Eye (tissue), 1 donor: ENCODE measurements around the gene PSME3.
"Not testable (repeated sequence)": the region's sequence is repeated elsewhere in the genome, so short reads cannot be mapped to it uniquely, and the experiment has no call there.

Experiments
- DNase-seq: peaks from one replicate; pipeline ENCODE4 v3.0.0-alpha.2; 2015

The PSME3 gene

DNA sequence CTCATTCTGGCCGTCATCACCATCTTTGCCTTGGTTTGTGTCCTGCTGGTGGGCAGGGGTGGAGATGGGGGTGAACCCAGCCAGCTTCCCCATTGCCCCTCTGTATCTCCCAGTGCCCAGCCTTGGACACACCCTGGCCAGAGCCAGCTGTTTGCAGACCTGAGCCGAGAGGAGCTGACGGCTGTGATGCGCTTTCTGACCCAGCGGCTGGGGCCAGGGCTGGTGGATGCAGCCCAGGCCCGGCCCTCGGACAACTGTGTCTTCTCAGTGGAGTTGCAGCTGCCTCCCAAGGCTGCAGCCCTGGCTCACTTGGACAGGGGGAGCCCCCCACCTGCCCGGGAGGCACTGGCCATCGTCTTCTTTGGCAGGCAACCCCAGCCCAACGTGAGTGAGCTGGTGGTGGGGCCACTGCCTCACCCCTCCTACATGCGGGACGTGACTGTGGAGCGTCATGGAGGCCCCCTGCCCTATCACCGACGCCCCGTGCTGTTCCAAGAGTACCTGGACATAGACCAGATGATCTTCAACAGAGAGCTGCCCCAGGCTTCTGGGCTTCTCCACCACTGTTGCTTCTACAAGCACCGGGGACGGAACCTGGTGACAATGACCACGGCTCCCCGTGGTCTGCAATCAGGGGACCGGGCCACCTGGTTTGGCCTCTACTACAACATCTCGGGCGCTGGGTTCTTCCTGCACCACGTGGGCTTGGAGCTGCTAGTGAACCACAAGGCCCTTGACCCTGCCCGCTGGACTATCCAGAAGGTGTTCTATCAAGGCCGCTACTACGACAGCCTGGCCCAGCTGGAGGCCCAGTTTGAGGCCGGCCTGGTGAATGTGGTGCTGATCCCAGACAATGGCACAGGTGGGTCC is 18.4 kb downstream of the PSME3 start:
- not testable (repeated sequence) for DNase-seq

DNA sequence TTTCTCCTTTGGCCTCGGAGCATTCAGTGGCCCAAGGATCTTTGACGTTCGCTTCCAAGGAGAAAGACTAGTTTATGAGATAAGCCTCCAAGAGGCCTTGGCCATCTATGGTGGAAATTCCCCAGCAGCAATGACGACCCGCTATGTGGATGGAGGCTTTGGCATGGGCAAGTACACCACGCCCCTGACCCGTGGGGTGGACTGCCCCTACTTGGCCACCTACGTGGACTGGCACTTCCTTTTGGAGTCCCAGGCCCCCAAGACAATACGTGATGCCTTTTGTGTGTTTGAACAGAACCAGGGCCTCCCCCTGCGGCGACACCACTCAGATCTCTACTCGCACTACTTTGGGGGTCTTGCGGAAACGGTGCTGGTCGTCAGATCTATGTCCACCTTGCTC is 19.2 kb downstream of the PSME3 start:
- DNase-seq: no peak

DNA sequence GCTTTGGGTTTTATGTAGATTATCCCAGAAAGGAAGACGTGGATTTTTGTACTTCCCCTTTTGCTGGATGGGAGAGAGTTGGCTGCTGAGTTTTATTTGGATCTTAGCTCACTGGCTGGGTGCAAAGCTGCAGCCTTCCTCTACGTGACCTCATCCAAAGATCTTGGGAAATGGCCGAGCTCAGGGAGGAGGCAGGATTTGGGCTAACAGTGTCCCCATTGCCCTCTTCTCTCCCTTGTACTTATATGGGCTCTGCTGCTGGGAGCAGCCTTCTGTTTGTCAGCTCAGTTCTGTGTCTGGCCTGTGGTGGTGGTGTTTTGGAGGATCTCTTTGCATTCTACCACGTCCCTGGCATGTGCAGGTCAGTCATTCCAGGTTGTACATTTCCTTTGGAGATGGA is 19.8 kb downstream of the PSME3 start:
- no peak for DNase-seq

DNA sequence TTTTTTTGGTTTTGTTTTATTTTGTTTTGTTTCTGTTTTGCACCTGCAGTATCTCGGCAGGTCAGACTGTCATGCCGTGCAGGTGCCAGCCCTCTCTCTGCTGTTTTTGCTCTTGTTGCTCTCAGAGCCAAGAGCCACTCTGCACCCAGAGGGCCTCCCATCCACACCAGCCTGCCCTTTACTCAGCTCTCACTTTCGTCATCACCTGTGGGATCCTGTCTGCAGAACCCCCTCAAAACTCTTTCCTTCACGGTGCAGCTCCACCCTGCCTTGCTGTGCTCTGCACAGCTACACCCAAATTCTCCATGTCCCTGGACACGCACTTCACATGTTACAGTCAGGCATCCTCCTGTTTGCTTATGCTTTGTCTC is 20.4 kb downstream of the PSME3 start:
- DNase-seq: no peak

DNA sequence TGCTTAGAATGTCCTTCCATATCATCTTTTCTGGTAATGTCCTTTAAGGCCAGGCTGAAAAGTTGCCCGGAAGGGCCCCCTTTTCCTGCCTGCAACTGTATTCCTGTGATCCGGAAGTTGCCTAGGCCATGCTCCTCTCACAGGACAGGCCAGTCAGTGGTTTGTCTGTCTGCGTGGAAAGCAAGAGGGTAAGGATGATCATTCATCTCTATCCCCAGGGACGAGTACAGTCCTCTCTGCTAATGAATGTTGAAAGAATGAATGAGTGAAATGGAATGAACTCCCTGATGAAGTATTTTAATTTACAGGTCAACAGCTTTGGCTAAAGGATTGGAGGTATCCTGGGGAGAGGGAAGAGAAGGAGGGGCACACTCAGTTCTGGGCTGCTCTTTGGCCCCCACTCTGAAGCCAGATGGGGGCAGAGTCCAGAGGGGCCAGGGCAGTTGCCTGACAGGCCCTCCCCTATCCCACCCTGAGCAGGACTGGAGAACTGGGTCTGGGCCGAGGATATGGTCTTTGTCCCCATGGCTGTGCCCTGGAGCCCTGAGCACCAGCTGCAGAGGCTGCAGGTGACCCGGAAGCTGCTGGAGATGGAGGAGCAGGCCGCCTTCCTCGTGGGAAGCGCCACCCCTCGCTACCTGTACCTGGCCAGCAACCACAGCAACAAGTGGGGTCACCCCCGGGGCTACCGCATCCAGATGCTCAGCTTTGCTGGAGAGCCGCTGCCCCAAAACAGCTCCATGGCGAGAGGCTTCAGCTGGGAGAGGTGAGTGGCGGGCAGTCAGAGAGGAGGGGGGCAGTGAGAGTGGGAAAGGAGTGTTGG is 21.0 kb downstream of the PSME3 start:
- no peak for DNase-seq

DNA sequence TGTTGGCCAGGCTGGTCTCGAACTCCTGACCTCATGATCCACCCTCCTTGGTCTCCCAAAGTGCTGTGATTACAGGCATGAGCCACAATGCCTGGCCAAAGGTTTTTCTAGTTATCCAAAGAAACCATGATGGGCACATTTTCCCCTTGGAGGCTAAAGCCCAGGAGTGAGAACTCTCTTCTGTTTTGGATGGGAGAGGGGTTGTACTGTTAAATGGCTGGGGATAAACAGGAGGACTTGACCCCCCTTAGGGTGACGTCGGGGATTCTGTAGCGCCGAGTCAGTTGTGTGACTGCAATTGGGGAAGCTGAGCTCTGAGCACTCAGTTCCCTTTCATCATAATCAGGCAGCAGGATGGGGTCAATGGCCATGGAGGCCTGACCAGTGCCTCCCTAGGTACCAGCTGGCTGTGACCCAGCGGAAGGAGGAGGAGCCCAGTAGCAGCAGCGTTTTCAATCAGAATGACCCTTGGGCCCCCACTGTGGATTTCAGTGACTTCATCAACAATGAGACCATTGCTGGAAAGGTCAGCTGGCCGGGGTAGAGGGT is 21.9 kb downstream of the PSME3 start:
- DNase-seq: no peak

DNA sequence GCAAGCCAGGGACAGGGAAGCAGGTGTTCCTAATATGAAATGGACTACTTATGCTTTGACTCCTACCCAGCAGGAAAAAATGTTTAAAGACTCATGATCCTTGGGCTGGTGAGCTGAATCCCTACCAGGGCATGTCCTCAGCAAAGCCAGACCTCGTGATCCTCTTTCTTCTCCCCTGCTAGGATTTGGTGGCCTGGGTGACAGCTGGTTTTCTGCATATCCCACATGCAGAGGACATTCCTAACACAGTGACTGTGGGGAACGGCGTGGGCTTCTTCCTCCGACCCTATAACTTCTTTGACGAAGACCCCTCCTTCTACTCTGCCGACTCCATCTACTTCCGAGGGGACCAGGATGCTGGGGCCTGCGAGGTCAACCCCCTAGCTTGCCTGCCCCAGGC is 22.9 kb downstream of the PSME3 start:
- not testable (repeated sequence) for DNase-seq

DNA sequence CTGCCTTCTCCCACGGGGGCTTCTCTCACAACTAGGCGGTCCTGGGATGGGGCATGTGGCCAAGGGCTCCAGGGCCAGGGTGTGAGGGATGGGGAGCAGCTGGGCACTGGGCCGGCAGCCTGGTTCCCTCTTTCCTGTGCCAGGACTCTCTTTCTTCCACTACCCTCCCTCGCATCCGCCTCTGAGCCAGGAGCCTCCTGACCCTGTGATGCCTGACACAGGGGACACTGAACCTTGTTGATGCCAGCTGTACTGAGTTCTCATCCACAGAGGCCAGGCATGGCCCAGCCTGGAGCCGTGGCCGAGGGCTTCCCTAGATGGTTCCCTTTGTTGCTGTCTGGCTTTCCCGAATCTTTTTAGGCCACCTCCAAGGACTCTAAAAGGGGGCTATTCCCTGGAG is 23.3 kb downstream of the PSME3 start:
- DNase-seq: not testable (repeated sequence)

DNA sequence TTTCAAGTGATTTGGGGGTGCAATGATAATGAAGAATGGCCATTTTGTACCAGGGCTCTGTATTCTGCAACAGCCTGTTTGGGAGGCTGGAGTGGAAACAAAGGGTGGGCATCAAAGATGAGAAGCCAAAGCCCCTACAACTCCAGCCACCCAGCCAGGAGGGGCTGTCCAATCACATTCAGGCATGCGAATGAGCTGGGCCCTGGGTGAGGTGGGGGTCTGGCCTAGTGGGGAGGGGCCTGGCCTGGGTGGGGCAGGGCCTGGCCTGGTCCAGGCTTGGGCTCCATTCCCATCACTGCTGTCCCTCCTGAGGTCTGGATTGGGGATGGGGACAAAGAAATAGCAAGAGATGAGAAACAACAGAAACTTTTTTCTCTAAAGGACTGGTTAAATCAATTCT is 24.2 kb downstream of the PSME3 start:
- DNase-seq: no peak

DNA sequence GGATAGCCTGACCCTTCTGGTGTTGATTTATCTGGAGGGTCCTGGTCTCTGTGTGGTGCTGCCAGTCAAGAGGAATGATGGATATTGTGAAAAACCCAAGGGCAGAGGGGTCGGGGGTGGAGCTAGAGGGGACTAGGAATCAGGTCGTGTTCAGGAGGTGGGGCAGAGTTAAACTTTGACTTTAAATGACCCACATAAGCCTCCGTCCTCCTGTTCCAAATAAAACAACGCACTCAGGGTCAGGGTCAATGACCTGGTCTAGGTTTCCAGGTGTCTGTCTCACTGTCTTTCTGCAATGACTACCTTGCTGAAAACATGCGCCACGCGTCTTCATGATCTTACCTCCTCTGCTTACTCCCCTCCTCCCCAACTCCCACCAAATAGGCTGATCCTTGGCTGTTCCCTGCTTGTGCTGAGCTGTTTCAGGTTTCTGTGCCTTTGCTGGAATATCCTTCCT is 32.5 kb downstream of the PSME3 start:
- DNase-seq: no peak

DNA sequence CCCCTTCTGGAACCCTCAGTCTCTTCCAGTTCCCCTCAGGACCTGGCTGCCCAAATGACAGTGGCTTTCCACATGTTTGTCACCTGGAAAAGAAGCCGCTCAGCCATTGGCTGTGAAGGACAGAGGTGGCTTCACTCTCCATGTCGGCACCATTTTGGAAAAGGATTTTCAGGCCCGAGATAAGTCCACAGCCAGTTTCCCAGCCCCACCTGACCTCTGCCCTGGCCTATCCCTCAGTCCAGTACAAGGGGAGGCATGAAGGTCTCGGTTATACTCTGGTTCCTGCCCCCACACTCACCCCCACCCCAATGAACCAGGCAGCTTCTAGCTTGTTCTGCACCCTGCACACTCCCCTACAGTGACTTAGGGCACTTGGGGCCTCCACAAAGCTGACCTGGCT is 33.0 kb downstream of the PSME3 start:
- no peak for DNase-seq

DNA sequence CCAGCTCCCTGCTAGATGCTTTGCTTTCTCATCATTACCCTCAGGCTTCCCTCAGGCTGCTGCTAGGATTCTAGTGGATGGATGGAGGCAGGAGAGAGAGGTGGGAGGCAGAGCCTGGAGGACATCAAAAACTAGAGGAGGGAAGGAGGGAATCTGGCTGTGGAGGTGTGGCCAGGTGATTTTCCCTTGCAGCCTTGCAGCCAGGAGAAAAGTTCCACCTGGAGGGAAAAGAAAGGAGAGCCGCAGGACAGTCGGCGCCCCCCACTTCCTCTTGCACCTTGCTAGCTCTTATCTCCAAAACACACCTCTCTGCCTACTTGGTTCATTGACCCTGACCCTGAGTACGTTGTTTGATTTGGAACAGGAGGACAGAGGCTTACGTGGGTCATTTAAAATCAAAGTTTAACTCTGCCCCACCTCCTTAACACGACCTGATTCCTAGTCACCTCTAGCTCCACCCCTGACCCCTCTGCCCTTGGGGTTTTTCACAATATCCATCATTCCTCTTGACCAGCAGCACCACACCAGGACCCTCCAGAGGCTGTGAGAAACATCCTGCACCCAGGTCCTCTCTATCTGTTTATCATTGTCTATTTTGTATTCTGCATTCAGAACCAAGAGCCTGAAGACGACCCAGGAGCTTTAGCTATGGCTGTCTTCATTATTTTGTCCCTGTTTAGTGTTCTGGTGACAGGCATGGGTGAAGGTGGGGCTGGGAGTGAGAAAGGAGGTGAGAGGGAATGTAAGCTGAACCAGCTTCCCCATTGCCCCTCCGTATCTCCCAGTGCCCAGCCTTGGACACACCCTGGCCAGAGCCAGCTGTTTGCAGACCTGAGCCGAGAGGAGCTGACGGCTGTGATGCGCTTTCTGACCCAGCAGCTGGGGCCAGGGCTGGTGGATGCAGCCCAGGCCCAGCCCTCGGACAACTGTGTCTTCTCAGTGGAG is 33.7 kb downstream of the PSME3 start:
- no peak for DNase-seq

DNA sequence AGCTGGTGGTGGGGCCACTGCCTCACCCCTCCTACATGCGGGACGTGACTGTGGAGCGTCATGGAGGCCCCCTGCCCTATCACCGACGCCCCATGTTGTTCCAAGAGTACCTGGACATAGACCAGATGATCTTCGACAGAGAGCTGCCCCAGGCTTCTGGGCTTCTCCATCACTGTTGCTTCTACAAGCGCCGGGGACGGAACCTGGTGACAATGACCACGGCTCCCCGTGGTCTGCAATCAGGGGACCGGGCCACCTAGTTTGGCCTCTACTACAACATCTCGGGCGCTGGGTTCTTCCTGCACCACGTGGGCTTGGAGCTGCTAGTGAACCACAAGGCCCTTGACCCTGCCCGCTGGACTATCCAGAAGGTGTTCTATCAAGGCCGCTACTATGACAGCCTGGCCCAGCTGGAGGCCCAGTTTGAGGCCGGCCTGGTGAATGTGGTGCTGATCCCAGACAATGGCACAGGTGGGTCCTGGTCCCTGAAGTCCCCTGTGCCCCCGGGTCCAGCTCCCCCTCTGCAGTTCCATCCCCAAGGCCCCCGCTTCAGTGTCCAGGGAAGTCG is 34.6 kb downstream of the PSME3 start:
- not testable (repeated sequence) for DNase-seq

DNA sequence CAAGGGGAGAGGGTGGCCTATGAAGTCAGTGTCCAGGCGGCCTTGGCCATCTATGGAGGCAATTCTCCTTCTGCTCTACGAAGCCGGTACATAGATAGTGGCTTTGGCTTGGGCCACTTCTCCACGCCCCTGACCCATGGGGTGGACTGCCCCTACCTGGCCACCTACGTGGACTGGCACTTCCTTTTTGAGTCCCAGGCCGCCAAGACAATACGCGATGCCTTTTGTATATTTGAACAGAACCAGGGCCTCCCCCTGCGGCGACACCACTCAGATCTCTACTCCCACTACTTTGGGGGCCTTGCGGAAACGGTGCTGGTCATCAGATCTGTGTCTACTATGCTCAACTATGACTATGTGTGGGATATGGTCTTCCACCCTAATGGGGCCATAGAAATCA is 35.1 kb downstream of the PSME3 start:
- DNase-seq: no peak

DNA sequence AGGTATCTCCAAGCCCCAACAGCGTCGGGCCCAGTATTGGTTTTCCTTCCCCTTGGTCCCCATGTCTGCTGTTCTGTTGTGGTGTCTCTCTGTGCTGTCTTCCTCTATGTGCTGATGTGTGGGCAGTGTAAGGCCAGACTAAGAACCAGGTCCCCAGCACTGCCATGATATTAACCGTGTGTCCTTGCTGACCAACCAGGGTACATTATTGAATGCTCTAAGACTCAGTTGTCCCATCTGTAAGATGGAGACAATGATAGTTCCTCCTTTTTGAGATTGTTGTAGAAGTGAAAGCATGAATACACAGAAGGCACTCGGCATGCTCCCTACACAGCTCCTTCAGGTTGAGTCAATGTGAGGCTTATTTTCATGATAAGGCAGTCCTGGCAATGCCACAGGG is 38.5 kb downstream of the PSME3 start:
- DNase-seq: no peak

DNA sequence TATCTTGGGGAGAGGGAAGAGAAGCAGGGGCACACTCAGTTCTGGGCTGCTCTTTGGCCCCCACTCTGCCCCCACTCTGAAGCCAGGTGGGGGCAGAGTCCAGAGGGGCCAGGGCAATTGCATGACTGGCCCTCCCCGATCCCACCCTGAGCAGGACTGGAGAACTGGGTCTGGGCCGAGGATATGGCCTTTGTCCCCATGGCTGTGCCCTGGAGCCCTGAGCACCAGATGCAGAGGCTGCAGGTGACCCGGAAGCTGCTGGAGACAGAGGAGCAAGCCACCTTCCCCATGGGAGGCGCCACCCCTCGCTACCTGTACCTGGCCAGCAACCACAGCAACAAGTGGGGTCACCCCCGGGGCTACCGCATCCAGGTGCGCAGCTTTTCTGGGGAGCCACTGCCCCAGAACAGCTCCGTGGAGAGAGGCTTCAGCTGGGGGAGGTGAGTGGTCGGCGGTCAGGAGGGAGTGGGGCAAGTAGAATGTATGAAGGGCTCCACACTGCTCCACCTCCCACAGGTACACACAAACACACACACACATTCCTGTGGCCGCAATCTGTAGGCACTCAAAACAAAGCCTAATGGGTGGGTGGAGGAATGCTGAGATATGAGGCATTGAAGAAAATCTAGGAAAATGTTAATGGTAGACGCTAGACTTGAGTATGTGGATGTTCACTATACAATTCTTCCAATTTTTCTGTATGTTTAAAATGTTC is 39.2 kb downstream of the PSME3 start:
- DNase-seq: no peak

DNA sequence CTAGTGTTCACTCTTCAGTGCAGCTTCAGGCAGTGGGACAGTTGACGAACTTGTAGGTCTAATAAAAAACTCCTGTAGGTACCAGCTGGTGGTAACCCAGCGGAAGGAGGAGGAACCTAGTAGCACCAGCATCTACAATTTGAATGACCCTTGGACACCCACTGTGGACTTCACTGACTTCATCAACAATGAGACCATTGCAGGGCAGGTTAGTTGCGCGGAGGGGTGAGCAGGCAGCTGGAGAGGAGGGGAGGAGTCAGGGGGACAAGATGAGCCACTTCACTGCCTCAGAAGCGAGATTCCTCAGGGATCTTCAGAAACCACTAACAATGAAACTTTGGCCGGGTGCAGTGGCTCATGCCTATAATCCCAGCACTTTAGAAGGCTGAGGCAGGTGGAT is 40.1 kb downstream of the PSME3 start:
- no peak for DNase-seq

DNA sequence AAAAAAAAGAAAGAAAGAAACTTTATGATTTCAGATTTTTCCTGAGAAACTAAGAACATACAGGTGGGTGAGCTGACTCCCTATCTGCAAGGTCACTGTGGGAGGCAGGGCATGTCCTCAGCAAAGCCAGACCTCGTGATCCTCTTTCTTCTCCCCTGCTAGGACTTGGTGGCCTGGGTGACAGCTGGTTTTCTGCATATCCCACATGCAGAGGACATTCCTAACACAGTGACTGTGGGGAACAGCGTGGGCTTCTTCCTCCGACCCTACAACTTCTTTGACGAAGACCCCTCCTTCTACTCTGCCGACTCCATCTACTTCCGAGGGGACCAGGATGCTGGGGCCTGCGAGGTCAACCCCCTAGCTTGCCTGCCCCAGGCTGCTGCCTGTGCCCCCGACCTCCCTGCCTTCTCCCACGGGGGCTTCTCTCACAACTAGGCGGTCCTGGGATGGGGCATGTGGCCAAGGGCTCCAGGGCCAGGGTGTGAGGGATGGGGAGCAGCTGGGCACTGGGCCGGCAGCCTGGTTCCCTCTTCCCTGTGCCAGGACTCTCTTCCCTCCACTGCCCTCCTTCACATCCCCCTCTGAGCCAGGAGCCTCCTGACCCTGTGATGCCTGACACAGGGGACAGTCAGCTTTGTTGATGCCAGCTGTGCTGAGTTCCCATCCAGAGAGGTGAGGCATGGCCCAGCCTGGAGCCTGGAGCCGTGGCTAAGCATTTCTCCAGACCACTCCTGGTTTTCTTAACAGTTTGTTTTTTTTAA is 40.9 kb downstream of the PSME3 start:
- not testable (repeated sequence) for DNase-seq

DNA sequence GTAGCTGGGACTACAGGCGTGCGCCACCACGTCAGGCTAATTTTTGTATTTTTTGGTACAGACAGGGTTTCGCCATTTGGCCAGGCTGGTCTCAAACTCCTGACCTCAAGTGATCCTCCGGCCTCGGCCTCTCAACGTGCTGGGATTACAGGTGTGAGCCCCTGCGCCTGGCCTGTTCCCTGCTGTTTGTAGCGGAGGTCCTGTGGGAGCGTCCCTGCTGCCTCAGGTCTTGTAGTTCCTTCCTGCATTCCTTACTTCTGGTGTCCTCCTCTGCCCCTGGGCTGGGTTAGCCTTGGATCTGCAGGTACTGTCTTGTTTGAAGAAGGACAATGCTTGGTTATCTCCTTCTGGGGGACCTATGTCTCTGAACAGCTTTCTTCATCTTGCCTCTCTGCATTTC is 43.8 kb downstream of the PSME3 start:
- DNase-seq: no peak

DNA sequence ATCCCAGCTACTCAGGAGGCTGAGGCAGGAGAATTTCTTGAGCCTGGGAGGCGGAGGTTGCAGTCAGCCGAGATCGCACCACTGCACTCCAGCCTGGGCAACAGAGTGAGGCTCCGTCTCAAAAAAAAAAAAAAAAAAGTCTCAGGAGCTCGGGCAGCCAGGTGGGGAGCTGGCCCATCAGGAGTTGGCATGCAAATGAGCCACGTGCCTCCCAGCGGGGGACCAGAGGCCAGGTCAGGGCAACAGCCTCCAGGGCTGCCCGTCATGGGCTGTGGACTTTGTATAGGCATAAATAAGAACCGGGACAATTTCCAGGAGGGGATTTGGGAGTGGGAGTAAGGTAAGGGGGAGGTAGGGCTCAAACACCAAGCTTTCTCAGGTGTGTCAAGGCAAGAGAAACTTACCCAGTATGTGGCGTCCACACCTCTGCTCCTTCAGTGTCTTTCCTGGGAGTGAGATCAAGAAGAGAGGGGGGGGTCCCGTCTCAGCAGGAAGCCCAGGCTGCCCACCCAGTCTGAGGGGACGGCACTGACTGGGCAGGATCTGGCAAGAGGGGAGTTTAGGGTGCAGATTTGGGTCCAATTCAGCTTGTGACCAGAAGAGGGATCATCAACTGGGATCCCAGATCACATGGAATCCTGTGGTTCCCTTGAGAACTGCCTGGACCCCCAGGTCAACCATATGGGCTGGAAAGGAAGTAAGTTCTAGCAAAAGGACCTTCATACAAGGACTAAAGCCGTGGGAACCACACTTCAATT is 45.1 kb downstream of the PSME3 start:
- DNase-seq: no peak
